Erythroblast (primary cell): ENCODE data around the gene ELOVL6.

ENCODE experiments used
- GATA1 ChIP-seq: IDR thresholded peaks from 2 replicates; pipeline ENCODE4 v1.6.1; 2011; ENCODE audit warnings: low read depth, mild to moderate bottlenecking, control low read depth, low read length, moderate library complexity
- POLR2A ChIP-seq: IDR thresholded peaks from 2 replicates; pipeline ENCODE4 v1.6.1; 2011; ENCODE audit warnings: mild to moderate bottlenecking, low read length

- TF ChIP-seq POLR2A: no peak
- no peak for TF ChIP-seq GATA1
Measured at GRCh38 chr4:110002326-110002725, 196.1 kb downstream of the ELOVL6 start.
